22Rv1 (cell line): ENCODE measurements around the gene SLC22A7.
"Not testable (repeated sequence)": the region's sequence is repeated elsewhere in the genome, so short reads cannot be mapped to it uniquely, and the experiment has no call there.

ENCODE experiments used
- H3K27ac ChIP-seq: fragments of 450-650 bp; 2 replicates; pipeline ENCODE4 v1.5.1; 2017
- ZFX ChIP-seq: fragments of 450-650 bp; IDR thresholded peaks from 2 replicates; pipeline ENCODE4 v1.6.1; 2017; ENCODE audit warnings: antibody characterized with exemption, borderline replicate concordance
- TF ChIP-seq, protein P1 (sequence below): fragments of 450-650 bp; IDR thresholded peaks from 2 replicates; pipeline ENCODE4 v1.5.1; 2017; ENCODE audit warnings: mild to moderate bottlenecking

The SLC22A7 gene

DNA sequence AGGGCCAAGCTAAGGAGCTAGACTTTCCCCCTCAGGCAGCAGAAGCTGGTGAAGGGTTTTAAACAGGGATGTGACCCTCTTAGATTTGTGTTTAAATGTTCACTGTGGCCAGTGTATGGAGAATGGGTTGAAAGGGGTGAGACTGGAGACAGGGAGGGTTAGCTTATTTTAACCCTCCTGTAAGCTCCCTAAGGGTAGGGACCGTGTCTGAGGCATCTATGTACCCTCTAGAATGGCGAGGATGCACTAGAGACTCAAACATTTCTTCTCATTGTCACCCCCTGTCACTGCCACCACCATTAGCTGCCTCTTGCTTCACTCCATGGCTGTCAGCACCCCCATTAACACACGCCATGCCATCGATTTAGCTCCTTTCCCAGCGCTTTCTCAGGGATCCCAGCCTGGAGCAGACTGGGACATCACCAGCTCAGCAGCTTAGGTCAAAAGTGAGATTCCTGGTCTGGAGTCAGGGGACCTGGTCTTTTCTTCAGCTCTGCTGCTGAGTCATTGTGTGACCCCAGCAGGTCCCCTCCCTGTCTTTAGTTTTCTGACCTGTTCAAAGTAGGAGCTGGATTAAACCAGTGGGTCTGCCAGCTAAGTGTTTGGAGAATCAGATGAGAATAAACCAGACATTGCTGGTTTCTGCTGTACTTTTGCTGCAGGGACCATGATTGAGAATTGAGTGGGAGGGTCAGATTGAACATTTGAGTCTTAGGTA, 1.1 kb upstream of the SLC22A7 start:
- no peak overlapping the region for H3K27ac ChIP-seq
- no peak for TF ChIP-seq ZFX
- TF ChIP-seq, protein P1, sequence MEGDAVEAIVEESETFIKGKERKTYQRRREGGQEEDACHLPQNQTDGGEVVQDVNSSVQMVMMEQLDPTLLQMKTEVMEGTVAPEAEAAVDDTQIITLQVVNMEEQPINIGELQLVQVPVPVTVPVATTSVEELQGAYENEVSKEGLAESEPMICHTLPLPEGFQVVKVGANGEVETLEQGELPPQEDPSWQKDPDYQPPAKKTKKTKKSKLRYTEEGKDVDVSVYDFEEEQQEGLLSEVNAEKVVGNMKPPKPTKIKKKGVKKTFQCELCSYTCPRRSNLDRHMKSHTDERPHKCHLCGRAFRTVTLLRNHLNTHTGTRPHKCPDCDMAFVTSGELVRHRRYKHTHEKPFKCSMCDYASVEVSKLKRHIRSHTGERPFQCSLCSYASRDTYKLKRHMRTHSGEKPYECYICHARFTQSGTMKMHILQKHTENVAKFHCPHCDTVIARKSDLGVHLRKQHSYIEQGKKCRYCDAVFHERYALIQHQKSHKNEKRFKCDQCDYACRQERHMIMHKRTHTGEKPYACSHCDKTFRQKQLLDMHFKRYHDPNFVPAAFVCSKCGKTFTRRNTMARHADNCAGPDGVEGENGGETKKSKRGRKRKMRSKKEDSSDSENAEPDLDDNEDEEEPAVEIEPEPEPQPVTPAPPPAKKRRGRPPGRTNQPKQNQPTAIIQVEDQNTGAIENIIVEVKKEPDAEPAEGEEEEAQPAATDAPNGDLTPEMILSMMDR = no peak

GRCh38 chr6:43298565-43299337, 691 bp downstream of the SLC22A7 start:
- no peak for TF ChIP-seq ZFX
- TF ChIP-seq, protein P1 = no peak
- no peak overlapping the region for H3K27ac ChIP-seq

GRCh38 chr6:43299338-43300293, 1.6 kb downstream of the SLC22A7 start:
- H3K27ac ChIP-seq = no peak overlapping the region
- no peak for TF ChIP-seq ZFX
- TF ChIP-seq, protein P1 = no peak

DNA sequence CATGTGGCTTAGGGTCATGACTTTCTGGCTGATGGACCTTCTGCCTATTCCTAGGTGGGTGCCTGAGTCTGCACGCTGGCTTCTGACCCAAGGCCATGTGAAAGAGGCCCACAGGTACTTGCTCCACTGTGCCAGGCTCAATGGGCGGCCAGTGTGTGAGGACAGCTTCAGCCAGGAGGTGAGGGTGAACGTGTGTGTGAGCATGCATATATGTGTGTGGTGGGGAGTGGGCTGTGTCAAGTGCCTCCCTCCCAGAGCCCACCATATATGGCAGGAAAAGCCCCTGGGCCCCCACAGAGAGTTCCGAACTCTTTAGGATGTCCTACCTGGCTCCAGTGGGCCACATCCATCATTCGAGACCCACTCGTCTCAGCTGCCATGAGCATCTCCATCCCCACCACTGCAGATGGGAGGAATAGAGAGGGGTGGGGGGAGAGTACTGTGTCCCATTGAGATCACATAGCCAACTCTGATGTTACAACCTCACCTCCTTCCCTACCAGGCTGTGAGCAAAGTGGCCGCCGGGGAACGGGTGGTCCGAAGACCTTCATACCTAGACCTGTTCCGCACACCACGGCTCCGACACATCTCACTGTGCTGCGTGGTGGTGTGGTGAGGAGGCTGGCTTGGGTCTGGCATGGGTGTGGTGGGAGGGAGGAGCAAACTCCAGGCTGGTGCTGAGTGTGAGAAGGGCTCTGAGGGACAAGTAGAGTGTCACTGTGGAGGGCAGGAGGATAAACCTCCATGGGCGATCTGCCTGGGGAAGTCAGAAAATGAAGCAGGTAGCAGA, 3.2 kb downstream of the SLC22A7 start:
- TF ChIP-seq, protein P1 = no peak
- no peak for TF ChIP-seq ZFX

GRCh38 chr6:43302126-43302525, 4.1 kb downstream of the SLC22A7 start:
- H3K27ac ChIP-seq = no peak overlapping the region
- TF ChIP-seq ZFX = no peak
- TF ChIP-seq, protein P1 = no peak

More for the DNA sequence above, 3.2 kb downstream of the SLC22A7 start:
- no peak overlapping the region for H3K27ac ChIP-seq

GRCh38 chr6:43303006-43303405, 4.9 kb downstream of the SLC22A7 start:
- H3K27ac ChIP-seq = not testable (repeated sequence)
